Measurements from ENCODE around the gene HSPA1A.
"Not testable (repeated sequence)": the region's sequence is repeated elsewhere in the genome, so short reads cannot be mapped to it uniquely, and the experiment has no call there.

The HSPA1A gene

DNA sequence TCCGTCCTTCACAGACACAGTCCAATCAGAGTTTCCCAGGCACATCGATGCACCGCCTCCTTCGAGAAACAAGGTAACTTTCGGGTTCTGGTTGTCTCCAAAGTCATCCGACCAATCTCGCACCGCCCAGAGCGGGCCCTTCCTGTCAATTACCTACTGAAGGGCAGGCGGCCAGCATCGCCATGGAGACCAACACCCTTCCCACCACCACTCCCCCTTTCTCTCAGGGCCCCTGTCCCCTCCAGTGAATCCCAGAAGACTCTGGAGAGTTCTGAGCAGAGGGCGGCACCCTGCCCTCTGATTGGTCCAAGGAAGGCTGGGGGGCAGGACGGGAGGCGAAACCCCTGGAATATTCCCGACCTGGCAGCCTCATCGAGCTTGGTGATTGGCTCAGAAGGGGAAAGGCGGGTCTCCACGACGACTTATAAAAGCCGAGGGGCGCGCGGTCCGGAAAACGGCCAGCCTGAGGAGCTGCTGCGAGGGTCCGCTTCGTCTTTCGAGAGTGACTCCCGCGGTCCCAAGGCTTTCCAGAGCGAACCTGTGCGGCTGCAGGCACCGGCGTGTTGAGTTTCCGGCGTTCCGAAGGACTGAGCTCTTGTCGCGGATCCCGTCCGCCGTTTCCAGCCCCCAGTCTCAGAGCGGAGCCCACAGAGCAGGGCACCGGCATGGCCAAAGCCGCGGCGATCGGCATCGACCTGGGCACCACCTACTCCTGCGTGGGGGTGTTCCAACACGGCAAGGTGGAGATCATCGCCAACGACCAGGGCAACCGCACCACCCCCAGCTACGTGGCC, 12.1 kb downstream of the HSPA1A start, which contains the start of gene HSPA1B:
TSS of gene HSPA1B (plus strand) at position 453 of the 794 bp plus-strand sequence. CDS start at position 666, 213 bp downstream.
- DNase-seq: no peak
- in situ Hi-C loops (cut with HindIII; ENCODE audit: low pct_ligation_motif_present, low pct_unique_long_range_greater_than_20kb, low sequenced_read_pairs): no loop called here

DNA sequence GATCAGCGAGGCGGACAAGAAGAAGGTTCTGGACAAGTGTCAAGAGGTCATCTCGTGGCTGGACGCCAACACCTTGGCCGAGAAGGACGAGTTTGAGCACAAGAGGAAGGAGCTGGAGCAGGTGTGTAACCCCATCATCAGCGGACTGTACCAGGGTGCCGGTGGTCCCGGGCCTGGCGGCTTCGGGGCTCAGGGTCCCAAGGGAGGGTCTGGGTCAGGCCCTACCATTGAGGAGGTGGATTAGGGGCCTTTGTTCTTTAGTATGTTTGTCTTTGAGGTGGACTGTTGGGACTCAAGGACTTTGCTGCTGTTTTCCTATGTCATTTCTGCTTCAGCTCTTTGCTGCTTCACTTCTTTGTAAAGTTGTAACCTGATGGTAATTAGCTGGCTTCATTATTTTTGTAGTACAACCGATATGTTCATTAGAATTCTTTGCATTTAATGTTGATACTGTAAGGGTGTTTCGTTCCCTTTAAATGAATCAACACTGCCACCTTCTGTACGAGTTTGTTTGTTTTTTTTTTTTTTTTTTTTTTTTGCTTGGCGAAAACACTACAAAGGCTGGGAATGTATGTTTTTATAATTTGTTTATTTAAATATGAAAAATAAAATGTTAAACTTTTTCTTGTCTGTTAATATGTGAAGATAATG, 14.4 kb downstream of the HSPA1A start:
- peak; percentile 52 for DNase-seq
- in situ Hi-C loops (cut with HindIII; ENCODE audit: low pct_ligation_motif_present, low pct_unique_long_range_greater_than_20kb, low sequenced_read_pairs): no loop called here

DNA sequence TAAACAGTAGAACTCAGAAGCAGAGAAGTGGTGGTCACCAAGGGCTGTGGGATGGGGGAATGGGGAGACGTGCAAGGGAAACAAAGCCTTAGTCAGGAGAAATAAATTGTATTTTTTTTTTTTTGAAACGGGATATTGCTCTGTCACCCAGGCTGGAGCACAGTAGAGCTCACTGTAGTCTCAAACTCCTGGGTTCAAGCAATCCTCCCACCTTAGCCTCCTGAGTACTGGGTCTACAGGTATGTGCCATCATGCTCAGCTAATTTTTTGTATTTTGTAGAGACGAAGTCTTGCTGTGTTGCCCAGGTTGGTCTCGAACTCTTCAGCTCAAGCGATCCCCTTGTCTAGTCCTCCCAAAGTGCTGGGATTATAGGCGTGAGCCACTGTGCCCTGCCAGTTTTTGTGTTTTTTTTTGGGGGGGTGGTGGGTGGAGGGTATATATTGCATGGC, 15.6 kb downstream of the HSPA1A start:
- no peak for DNase-seq
- in situ Hi-C loops (cut with HindIII; ENCODE audit: low pct_ligation_motif_present, low pct_unique_long_range_greater_than_20kb, low sequenced_read_pairs): no loop called here

DNA sequence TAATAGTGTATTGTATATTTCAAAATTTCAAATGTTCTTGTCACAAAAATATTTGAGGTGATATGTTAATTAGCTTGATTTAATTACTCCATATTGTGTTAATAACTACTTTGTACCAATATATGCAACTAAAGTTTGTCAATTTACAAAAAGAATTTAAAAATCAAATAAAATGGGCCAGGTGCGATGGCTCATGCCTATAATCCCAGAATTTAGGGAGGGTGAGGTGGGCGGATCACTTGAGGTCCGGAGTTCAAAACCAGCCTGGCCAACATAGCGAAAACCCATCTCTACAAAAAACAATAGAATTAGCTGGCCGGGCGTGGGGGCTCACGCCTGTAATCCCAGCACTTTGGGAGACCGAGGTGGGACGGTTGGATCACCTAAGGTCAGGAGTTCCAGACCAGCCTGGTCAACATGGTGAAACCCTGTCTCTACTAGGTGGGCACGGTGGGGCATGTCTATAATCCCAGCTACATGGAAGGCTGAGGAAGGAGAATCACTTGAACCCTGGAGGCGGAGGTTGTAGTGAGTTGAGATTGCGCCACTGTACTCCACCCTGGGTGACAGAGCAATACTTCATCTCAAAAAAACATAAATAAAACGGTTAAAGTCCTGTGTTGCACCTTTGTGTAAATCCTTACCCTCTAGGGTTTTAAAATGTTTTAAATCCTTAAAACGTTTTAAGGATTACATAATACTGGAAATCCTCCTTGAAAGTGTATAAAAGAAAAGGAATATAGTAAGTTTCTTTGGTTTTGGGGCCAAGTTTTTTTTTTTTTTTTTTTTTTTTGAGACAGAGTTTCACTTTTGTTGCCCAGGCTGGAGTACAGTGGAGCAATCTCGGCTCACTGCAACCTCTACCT, 16.2 kb downstream of the HSPA1A start:
- in situ Hi-C loops (cut with HindIII; ENCODE audit: low pct_ligation_motif_present, low pct_unique_long_range_greater_than_20kb, low sequenced_read_pairs): no loop called here
- no peak for DNase-seq

DNA sequence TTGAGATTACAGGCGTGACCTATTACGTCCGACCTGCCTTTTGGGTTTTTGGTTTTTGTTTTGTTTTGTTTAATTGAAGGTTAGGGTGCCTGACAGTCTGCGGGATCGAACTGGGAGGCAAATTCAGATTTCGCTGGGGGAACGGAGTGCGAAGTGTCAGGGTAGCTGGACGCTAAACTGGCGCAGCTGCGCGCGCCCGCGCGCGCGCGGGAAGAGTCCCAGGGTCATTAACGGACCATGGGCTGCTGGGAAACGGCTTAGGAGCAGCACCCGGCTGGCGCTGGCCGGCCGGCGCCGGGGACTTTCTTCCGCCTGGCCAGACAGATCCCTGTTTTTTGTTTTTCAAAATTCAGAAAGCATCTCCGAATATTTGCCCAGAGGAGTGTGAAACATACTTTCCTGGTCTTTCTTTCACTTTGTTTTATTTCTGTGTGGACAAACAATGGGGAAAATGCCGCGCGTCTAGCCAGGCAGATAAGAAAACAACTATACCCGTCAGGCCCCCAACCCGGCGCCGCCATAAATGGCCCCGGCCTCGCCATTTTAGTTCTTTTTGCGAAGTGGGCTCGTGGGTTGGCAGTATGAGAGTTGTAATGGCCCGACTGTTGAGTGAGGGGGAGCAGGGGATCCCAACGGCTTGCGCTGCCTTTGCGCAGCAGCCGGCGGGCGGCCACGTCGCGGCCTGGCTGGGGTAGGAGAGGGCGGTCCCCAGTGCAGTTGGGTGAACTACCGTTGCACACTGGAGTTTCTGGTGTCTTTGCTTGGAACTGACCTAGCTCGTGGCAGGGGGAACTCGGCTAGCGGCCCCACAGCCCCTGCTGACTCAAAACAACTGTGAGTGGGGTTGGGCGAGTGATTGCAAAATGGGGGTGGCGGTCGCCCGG, 19.3 kb downstream of the HSPA1A start:
- in situ Hi-C loops (cut with HindIII; ENCODE audit: low pct_ligation_motif_present, low pct_unique_long_range_greater_than_20kb, low sequenced_read_pairs): no loop called here
- peak; percentile 87 for DNase-seq

DNA sequence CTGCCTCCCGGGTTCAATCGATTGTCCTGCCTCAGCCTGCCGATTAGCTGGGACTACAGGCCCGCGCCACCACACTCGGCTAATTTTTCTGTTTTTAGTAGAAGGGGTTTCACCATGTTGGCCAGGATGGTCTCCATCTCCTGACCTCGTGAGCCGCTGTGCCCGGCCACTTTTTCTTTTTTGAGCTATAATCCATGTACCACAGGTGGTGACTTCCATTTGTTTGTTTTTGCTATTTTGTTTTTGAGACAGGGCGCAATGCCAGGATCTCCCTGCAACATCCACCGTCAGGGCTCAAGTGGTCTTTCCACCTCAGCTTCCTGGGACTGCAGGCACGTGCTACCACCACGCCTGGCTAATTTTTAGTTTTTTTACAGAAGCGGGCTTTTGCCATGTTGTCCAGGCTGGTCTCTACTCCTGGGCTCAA, 20.7 kb downstream of the HSPA1A start:
- in situ Hi-C loops (cut with HindIII; ENCODE audit: low pct_ligation_motif_present, low pct_unique_long_range_greater_than_20kb, low sequenced_read_pairs): no loop called here
- DNase-seq: no peak

DNA sequence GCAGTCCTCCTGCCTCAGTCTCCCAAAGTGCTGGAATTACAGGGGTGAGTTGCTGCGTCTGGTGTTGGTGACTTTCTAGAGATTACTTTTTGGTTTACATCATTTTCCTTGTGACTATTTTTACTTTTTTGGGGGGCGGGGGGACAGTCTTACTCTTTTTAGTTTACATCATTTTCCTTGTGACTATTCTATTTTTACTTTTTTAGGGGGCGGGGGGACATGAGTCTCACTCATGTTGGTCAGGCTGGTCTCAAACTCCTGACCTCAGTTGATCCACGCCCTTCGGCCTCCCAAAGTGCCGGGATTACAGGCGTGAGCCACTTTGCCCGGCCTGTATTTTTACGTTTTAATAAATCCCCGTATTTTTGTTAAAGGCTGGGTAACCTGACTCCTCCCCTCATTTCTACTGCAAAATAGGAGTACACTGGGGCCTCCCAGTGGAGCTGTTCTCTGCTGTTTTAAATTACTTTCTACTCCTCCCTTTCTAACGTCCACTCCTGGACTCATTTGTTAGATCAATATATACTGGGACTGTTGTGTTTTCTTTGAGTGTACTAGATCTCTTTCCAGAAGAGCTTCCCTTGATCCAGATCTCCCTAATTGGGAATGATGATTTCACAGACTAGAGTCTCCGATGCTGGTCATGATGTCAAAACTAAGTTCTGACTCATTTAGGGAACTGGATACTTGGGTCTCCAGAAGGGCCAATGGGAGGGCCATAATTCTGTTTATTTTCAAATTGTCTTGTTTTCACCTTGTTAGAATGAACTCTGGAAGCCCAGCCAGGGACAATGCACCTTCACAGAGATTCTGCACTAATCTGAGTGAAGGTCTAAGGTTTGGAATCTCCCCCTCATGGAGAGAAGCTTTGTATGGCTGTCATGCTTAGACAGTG, 21.4 kb downstream of the HSPA1A start:
- DNase-seq: no peak
- in situ Hi-C loops (cut with HindIII; ENCODE audit: low pct_ligation_motif_present, low pct_unique_long_range_greater_than_20kb, low sequenced_read_pairs): no loop called here

DNA sequence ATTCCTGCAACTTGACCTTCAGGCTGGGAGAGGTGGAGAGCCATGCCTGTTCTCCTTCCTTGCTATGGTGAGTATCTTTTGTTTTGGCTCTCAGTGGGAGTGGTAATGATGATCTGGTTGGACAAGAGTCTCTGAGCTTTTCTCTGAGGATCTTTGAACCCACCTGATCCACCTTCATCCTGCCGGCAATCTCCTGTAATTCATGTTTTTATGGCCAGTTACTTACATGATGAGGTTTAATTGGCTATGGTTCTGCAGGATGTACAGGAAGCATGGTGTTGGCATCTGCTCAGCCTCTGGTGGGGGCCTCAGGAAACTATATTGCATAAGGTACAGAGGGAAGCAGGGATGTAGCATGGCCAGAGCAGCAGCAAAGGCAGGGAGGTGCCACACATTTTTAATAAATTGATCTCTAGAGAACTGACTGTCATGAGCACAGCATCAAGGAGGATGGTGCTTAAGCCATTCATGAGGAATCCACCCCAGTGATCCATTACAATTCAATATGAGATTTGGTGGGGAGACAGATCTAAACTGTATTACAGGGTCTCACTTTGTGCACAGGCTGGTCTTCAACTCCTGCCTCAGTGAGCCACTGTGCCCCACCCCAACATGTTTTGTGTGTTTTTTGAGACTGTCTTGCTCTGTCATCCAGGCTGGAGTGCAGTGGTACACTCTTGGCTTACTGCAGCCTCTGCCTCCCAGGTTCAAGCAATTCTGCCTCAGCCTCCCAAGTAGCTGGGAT, 22.2 kb downstream of the HSPA1A start:
- in situ Hi-C loops (cut with HindIII; ENCODE audit: low pct_ligation_motif_present, low pct_unique_long_range_greater_than_20kb, low sequenced_read_pairs): no loop called here
- no peak for DNase-seq

DNA sequence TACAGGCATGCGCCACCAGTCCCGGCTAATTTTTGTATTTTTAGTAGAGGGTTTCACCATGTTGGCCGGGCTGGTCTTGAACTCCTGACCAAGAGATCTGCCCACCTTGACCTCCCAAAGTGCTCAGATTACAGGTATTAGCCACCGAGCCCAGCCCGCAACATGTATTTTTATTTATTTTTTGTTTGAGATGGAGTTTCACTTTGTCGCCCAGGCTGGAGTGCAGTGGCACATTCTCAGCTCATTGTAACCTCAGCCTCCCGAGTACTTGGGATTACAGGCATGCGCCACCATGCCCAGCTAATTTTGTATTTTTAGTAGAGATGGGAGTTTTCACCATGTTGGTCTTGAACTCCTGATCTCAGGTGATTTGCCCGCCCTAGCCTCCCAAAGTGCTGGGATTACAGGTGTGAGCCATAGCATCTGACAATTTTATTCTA, 22.8 kb downstream of the HSPA1A start:
- DNase-seq; in situ Hi-C loops (cut with HindIII; ENCODE audit: low pct_ligation_motif_present, low pct_unique_long_range_greater_than_20kb, low sequenced_read_pairs): not testable (repeated sequence)

DNA sequence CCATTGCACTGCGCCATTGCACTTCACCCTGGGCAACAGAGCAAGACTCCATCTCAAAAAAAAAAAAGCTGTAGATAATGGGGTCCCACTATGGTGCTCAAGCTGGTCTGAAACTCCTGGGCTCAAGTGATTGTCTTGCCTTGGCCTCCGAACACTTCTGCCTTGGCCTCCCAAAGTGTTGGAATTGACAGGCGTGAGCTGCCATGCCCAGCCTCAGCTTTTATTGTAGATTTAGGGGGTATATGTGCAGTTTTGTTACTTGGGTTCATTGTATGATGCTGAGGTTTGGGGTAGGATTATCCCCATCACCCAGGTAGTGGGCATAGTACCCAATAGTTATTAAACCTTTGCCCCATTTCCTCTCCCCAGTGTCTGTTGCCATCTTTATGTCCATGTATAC, 23.6 kb downstream of the HSPA1A start:
- no peak for DNase-seq
- in situ Hi-C loops (cut with HindIII; ENCODE audit: low pct_ligation_motif_present, low pct_unique_long_range_greater_than_20kb, low sequenced_read_pairs): no loop called here

DNA sequence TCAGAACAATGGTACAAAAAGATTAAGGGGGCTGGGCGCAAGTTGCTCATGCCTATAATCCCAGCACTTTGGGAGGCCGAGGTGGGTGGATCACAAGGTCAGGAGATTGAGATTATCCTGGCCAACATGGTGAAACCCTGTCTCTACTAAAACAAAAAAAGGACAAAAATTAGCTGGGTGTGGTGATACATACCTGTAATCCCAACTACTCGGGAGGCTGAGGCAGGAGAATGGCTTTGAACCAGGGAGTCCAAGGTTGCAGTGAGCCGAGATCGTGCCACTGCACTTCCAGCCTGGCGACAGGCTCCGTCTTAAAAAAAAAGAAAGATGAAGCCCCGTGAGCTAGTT, 24.4 kb downstream of the HSPA1A start:
- DNase-seq; in situ Hi-C loops (cut with HindIII; ENCODE audit: low pct_ligation_motif_present, low pct_unique_long_range_greater_than_20kb, low sequenced_read_pairs): not testable (repeated sequence)

DNA sequence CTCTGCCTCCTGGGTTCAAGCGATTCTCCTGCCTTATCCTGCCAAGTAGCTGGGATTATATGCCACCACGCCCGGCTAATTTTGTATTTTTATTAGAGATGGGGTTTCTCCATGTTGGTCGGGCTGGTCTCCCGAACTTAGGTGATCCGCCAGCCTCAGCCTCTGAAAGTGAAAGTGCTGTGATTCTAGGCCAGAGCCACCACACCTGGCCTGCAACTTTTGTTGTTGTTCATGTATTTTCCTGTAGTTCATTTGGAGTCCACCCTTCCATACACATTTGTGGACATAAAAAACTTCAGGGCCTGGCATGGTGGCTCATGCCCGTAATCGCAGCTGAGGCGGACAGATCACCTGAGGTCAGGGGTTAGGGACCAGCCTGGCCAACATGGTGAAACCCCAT, 26.7 kb downstream of the HSPA1A start:
- no peak for DNase-seq
- in situ Hi-C loops (cut with HindIII; ENCODE audit: low pct_ligation_motif_present, low pct_unique_long_range_greater_than_20kb, low sequenced_read_pairs): no loop called here

DNA sequence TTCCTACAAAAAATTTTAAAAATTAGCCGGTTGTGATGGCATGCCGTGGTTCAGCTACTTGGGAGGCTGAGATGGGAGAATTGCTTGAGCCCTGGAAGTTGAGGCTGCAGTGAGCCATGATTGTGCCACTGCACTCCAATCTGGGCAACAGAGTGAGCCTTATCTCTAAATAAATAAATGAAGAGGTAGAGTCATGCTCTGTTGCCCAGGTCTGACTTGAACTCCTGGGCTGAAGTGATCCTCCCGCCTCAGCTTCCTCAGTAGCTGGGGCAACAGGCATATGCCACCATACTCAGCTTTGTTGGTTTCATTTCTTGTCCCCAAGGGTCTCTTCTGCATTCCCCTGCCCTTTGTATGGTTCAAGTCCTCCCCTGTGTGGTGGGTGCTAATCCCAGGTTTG, 29.2 kb downstream of the HSPA1A start:
- no peak for DNase-seq
- in situ Hi-C loops (cut with HindIII; ENCODE audit: low pct_ligation_motif_present, low pct_unique_long_range_greater_than_20kb, low sequenced_read_pairs): no loop called here

DNA sequence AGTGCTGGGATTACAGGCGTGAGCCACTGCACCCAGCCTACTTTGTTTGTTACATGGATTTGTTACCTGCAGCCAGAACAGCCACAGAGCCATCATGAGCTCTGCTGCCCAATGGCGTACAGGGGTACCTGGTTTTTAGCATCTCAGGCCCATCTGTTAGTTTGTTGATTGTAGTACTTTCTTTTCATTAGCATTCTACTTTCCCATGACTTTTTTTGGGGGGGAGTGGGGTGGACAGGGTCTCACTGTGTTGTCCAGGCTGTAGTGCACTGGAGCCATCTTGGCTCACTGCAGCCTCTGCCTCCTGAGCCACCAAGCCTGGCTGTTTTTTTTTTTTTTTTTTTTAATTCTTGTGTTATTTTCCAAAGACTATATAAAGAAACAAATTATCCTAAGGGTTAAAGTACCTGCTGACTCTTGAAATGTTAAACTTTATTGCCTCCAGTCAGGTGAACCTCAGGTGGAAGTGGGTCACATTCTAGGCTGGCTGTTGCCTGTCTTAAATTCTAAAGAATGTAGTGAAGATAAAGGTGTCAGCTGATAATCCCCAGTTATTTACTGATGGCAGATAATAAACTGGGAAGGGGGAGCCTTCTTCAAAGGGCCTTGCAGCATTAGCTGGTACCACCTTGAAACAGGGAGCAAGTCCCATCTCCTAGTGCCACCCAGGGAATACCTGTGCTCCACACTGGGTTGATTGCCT, 32.1 kb downstream of the HSPA1A start:
- in situ Hi-C loops (cut with HindIII; ENCODE audit: low pct_ligation_motif_present, low pct_unique_long_range_greater_than_20kb, low sequenced_read_pairs): no loop called here
- no peak for DNase-seq

DNA sequence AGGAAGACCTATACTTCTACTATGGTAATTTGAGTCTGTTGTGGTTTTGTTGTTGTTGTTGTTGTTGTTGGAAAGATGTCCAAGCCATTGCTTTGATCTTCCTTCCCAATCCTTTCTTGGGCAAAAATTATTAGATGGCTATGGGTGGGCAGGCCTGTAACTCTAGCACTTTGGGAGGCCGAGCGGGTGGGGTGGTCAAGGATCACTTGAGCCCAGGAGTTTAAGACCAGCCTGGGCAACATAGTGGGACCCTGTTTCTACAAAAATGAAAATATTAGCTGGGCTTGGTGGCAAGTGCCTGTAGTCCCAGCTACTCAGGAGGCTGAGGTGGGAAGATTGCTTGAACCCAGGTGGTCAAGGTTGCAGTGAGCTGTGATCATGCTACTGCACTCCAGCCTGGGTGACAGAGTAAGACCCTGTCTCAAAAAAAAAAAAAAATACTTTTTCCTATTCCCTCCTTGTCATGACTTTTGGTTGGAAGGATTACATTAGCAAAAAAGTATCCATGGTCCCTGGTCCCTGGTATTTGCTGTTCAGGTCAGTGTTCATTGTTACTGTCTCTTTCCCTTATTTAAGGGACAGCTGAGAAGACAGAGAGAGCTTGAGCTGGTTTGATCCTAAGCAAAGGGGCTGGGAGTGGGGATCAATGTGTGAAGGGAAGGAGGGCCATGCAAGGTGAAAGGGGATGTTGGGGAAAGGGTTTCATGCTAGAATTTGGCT, 35.6 kb downstream of the HSPA1A start:
- DNase-seq: no peak
- in situ Hi-C loops (cut with HindIII; ENCODE audit: low pct_ligation_motif_present, low pct_unique_long_range_greater_than_20kb, low sequenced_read_pairs): no loop called here

DNA sequence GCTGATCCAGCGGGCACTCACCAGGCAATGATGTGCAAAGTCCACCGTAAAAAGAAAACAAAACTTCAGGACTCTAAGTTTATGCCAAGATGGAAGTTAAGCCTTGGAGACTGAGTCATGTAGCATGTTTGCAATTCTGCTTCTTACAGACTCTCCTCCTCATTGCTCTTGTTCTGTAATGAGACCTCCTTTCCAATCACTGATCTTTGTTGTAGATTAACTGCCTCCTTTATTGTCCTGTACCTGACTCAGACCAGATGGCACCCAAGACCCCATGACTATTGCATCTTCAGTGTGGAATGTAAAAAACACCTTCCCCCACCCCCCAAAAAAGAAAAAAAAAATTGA, 36.1 kb downstream of the HSPA1A start:
- peak; percentile 82 for DNase-seq
- in situ Hi-C loops (cut with HindIII; ENCODE audit: low pct_ligation_motif_present, low pct_unique_long_range_greater_than_20kb, low sequenced_read_pairs): no loop called here

All from ACHN (cell line).